Amniotic epithelial cell (primary cell): ENCODE data around the gene TTC7B.

ENCODE experiments used
- DNase-seq: peaks from one replicate; pipeline ENCODE4 v3.0.0-alpha.2; 2010; ENCODE audit warnings: low read depth

Gene TTC7B

DNA sequence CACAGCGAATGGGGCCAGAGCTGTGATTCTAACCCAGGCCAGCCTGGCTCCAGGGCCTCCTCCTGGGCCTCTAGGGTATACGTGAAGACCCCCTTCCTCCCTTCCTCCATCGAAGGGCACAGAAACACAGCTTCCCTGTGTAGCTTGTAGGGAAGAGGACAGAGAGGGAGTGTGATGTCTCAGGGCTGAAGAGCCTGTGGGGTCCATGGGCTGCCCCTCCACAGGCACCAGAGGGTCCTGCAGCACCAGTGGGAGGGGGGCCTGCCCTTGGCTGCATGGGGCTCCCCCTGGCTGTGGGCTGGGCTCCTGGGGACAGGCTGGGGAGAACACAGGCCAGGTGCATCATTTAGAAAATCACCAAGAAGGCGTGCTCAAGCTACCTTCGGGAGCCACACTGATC, 240.9 kb downstream of the TTC7B start:
- DNase-seq = no peak

GRCh38 chr14:90574188-90575131, 241.8 kb downstream of the TTC7B start:
- DNase-seq = peak; percentile 49

- DNase-seq = peak; percentile 65
Observed at GRCh38 chr14:90573385-90574105, 242.7 kb downstream of the TTC7B start.

GRCh38 chr14:90572441-90573150, 243.6 kb downstream of the TTC7B start:
- DNase-seq = no peak

- DNase-seq = no peak
Observed at GRCh38 chr14:90571149-90571947, 244.9 kb downstream of the TTC7B start.

DNA sequence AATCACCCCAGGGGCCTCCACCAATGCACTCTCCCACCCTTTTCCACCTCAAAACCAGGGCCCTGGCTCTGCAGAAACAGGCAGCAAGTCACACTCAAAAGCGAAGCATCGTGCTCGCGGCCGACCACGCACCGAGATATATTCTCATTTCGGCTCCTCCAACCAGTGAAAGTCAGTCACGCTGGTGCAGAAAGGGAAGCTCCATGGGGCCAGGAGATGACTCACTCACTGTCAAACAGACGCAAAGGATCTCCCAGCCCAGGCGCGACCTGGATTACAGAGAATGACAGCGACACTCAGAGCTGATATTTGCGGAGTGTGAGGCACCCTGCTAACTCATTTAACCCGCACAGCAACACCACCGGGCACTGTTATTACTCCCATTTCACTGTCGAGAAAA, 245.8 kb downstream of the TTC7B start:
- DNase-seq = no peak

GRCh38 chr14:90569606-90570387, 246.4 kb downstream of the TTC7B start:
- peak; percentile 27 for DNase-seq

DNA sequence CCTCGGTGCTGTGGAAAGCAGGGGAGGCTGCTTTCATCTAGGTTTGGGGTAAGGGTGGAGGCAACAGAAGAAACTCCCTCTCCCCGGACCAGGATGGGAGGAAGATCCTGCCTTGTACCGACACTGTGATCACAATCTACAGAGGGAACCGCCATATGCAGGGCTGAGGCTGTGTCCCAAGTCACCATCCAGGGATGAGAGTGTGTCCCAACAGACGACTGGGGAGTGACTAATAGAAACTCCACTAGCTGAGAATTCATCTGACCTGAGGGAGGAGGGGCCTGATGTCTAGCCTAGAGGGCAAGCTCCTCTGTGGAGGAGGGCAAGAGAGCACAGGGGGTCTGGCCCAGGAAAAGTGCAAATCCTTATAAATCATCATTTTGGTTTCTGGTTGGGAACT, 247.0 kb downstream of the TTC7B start:
- DNase-seq = no peak

- DNase-seq = no peak
Observed at GRCh38 chr14:90568405-90568804, 247.8 kb downstream of the TTC7B start.

- no peak for DNase-seq
Observed at GRCh38 chr14:90567991-90568390, 248.2 kb downstream of the TTC7B start.

DNA sequence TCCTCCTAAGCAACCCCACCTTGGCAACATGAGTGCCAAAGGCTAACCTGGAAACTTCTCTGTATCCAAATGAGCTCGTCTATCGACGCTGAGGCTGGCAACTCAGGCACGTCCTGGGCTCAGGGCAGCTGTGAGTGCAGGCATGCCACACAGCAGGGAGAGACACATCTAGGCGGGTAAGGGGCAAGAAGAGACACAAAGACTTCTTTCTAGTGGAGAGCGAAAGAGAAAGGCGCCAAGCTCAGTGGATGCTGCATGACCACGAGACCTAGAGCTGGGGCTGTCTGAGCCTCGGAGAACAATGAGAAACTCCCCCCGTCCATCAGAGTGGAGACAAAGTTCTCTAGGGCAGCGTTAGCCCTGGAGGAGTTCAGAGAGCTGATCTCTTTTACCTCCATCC, 249.0 kb downstream of the TTC7B start:
- no peak for DNase-seq

DNA sequence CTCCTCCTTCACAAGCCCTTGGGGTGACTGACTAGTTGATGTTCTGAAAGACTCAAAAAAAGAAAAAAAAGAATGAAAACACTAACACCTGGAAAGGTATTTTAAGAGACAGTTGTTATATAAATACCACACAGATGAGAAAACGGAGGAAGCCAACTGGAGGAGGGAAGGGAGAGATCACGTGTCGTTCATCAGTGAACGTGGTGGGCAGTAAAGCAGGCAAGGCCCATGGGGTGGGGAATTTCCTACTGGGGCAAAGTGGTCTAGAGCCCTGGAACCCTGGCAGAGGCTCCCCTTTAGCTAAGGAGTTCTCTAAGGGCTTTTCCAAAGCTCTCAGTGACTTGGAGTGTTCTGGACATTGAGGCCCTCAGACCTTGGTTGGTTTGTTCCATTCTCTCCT, 249.7 kb downstream of the TTC7B start:
- DNase-seq = no peak

DNA sequence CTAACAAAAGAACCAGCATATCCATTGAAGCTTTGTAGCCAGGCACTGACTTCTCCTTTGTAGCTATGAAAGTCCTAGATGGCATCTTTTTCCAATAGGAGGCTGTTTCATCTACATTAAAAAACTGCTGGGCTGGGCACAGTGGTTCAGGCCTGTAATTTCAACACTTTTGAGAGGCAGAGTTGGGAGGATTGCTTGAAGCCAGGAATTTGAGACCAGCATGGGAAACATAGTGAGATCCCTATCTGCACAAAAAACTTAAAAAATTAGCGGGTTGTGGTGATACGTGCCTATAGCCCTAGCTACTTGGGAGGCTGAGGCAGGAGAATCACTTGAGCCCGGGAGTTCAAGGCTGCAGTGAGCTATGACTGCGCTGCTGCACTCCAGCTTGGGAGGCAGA, 251.7 kb downstream of the TTC7B start:
- DNase-seq = no peak

- DNase-seq = no peak
Observed at GRCh38 chr14:90562652-90563051, 253.6 kb downstream of the TTC7B start.

DNA sequence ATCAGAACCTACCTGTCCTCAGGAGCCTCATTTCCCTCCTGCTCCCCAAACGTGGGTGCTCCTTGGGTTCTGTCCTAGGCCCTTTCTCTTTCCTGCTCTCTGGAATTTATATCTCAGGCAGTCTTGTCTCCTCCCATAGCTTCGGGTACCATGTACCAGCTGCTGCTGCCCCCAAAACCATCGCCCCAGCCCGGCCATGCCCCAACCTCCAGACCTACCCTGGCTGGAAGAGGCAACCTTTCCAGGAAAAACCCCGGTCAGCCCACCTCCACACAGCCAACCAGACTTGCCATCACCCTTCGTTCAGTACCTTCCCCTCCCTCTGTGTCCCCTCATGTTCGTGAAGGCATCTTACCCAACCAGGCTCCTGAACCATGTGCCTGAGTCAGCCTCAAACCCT, 254.3 kb downstream of the TTC7B start:
- DNase-seq = no peak

GRCh38 chr14:90560991-90561390, 255.2 kb downstream of the TTC7B start:
- no peak for DNase-seq

DNA sequence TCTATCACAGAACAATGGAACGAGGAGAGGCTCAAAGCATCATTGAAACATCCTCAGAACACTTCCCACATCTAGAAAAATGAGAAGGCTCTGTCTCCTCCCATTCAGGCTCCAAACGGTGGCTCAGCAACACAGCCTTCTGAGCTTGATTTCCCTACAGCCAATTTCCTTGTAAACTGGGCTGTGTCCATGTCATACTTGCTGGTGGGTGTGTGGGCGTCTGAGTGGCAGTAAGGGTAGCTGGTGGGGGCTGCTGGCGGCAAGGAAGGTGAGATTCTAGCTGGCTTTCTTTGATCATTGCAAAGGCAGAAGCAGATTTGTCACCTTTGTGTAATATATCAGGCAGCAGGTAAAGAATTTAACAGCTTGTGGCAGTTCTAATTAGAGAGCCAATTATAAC, 255.7 kb downstream of the TTC7B start:
- DNase-seq = no peak

- no peak for DNase-seq
Observed at GRCh38 chr14:90559811-90560492, 256.3 kb downstream of the TTC7B start.

GRCh38 chr14:90558983-90559590, 257.1 kb downstream of the TTC7B start:
- no peak for DNase-seq
